Endothelial cell of umbilical vein (primary cell): ENCODE results near the gene FSD1. TPM values are rescaled to one million over a fixed set of nuclear protein-coding genes. Genes with fewer than 3 reads are reported as not detected.

Source experiments
- BruUV-seq: library from RNA; stranded (reverse); fragments of 400-500 nt; replicated peaks from 2 replicates; lab custom pipeline; 2021; lab: Mats Ljungman, UMichigan
- CTCF ChIA-PET: fragments of 300-600, 350-600 bp; sonication (Branson Sonifier 250); formaldehyde crosslinking; loops from one replicate; lab custom pipeline; 2021; ENCODE audit warnings: antibody characterized with exemption, inconsistent platforms; lab: Charles Lee
- POLR2A ChIA-PET: fragments of 300-600, 350-600 bp; sonication (Branson Sonifier 250); formaldehyde crosslinking; loops from one replicate; lab custom pipeline; 2021; ENCODE audit warnings: antibody characterized with exemption, inconsistent platforms; lab: Charles Lee
- DNase-seq: peaks from one replicate; pipeline ENCODE4 v3.0.0-alpha.2; 2011; ENCODE audit warnings: low read depth, low spot score
- FAIRE-seq: peaks from 2 replicates; lab custom pipeline; 2011; peaks lifted over from hg19 to GRCh38; lab: Jason Lieb, UNC
- H2AFZ ChIP-seq: 2 replicates; pipeline ENCODE4 v1.6.0; 2012; ENCODE audit warnings: low read depth, low read length, control low read depth, inconsistent platforms
- H3K27ac ChIP-seq: 2 replicates; pipeline ENCODE4 v1.5.1; 2011; ENCODE audit warnings: low read depth, mild to moderate bottlenecking, control low read depth, low read length, moderate library complexity; ENCODE audit not compliant: insufficient read depth
- H3K27me3 ChIP-seq, 2 experiments: 2 replicates each; pipeline versions ENCODE4 v1.6.0 to v1.6.1; 2011; ENCODE audit warnings: low read length in 2 of 2, mixed read lengths in 1 of 2; ENCODE audit not compliant: control insufficient read depth in 2 of 2, insufficient read depth in 2 of 2
- H3K36me3 ChIP-seq, 2 experiments: 2 replicates in 1 of 2; 3 replicates in 1 of 2; pipeline ENCODE4 v1.5.1; 2011; ENCODE audit warnings: low read length in 2 of 2, mild to moderate bottlenecking in 1 of 2, moderate library complexity in 1 of 2; ENCODE audit not compliant: control insufficient read depth in 2 of 2, insufficient read depth in 2 of 2; ENCODE audit errors: extremely low read depth in 1 of 2
- H3K4me1 ChIP-seq: 3 replicates; pipeline ENCODE4 v1.5.1; 2011; ENCODE audit warnings: mild to moderate bottlenecking, low read length; ENCODE audit not compliant: control insufficient read depth, insufficient read depth; ENCODE audit errors: extremely low read depth
- H3K4me2 ChIP-seq: 2 replicates; pipeline ENCODE4 v1.6.1; 2011; ENCODE audit warnings: low read length, control low read depth, mixed read lengths; ENCODE audit not compliant: insufficient read depth
- H3K4me3 ChIP-seq, 3 experiments: fragments of 200-600 bp in 1 of 3; sonication (generic), shearing (Covaris generic) in 1 of 3; replicated peaks in 1 of 3; 2 replicates each; pipeline ENCODE4 v1.5.1; 2011 to 2016; ENCODE audit warnings: control low read depth in 3 of 3, low read length in 3 of 3, mild to moderate bottlenecking in 2 of 3, inconsistent platforms in 1 of 3, low read depth in 1 of 3, moderate library complexity in 1 of 3; ENCODE audit not compliant: insufficient read depth in 1 of 3
- H3K79me2 ChIP-seq: 2 replicates; pipeline ENCODE4 v1.6.0; 2012; ENCODE audit warnings: low read length, inconsistent platforms; ENCODE audit not compliant: control insufficient read depth, insufficient read depth
- H3K9ac ChIP-seq: replicated peaks from 2 replicates; pipeline ENCODE3; 2011; ENCODE audit warnings: low read length, control low read depth; ENCODE audit not compliant: insufficient read depth; ENCODE audit errors: extremely low read depth
- H3K9me1 ChIP-seq: replicated peaks from 3 replicates; pipeline ENCODE4 v1.6.0; 2011; ENCODE audit warnings: mild to moderate bottlenecking, low read length; ENCODE audit not compliant: control insufficient read depth, insufficient read depth; ENCODE audit errors: extremely low read depth
- H3K9me3 ChIP-seq: replicated peaks from 2 replicates; pipeline ENCODE4 v1.5.1; 2012; ENCODE audit warnings: low read length, inconsistent platforms; ENCODE audit not compliant: control insufficient read depth, insufficient read depth
- H4K20me1 ChIP-seq: replicated peaks from 2 replicates; pipeline ENCODE3; 2011; ENCODE audit warnings: mild to moderate bottlenecking, low read length; ENCODE audit not compliant: control insufficient read depth, insufficient read depth; ENCODE audit errors: extremely low read depth
- CTCF ChIP-seq, 2 donors: IDR thresholded peaks; 1 replicate in 1 of 2; 2 replicates in 1 of 2; pipeline ENCODE4 v1.5.1; 2011; ENCODE audit warnings: low read length in 2 of 2, mild to moderate bottlenecking in 2 of 2, moderate library complexity in 2 of 2, control low read depth in 1 of 2, inconsistent platforms in 1 of 2, low read depth in 1 of 2; ENCODE audit not compliant: insufficient read depth in 1 of 2; ENCODE audit errors: extremely low read depth in 1 of 2
- EZH2 ChIP-seq: IDR thresholded peaks from 2 replicates; pipeline ENCODE4 v1.6.1; 2012; ENCODE audit warnings: borderline replicate concordance, low read depth, mild to moderate bottlenecking, moderate library complexity, low read length, inconsistent platforms; ENCODE audit not compliant: severe bottlenecking
- FOS ChIP-seq: IDR thresholded peaks from 2 replicates; pipeline ENCODE4 v1.6.1; 2011; ENCODE audit warnings: mild to moderate bottlenecking, low read length, moderate library complexity, borderline replicate concordance; ENCODE audit not compliant: insufficient read depth
- GATA2 ChIP-seq: IDR thresholded peaks from 2 replicates; pipeline ENCODE4 v1.7.0; 2011; ENCODE audit warnings: low read depth, mild to moderate bottlenecking, moderate library complexity, mixed read lengths, low read length; ENCODE audit not compliant: insufficient read length, insufficient read depth
- JUN ChIP-seq: IDR thresholded peaks from 2 replicates; pipeline ENCODE4 v1.6.1; 2011; ENCODE audit warnings: borderline replicate concordance, low read depth; ENCODE audit not compliant: insufficient read length, insufficient read depth
- MAX ChIP-seq: IDR thresholded peaks from 2 replicates; pipeline ENCODE4 v1.6.1; 2011; ENCODE audit not compliant: insufficient read depth, insufficient read length
- MYC ChIP-seq: IDR thresholded peaks from one replicate; pipeline ENCODE4 v1.6.1; 2011; ENCODE audit warnings: mild to moderate bottlenecking, low read depth, low read length
- POLR2A ChIP-seq: IDR thresholded peaks from 2 replicates; pipeline ENCODE4 v1.6.1; 2012; ENCODE audit warnings: low read depth, mild to moderate bottlenecking, control low read depth, low read length
- POLR2AphosphoS5 ChIP-seq: IDR thresholded peaks from 2 replicates; pipeline ENCODE4 v1.6.1; 2012; ENCODE audit warnings: low read depth, mild to moderate bottlenecking, control low read depth, low read length, moderate library complexity; ENCODE audit not compliant: insufficient read depth
- dilution Hi-C: fragments of 300-500 bp; cut with MboI; formaldehyde crosslinking; loops from one replicate; pipeline ENCODE4 v1.15.0; 2019; ENCODE audit warnings: low sequenced_read_pairs; ENCODE audit not compliant: extremely low pct_ligation_motif_present
- intact Hi-C: fragments of 100-400 bp; cut with micrococcal nuclease; formaldehyde crosslinking; loops from one replicate; pipeline ENCODE4 v1.10.0; 2022
- polyA plus RNA-seq, 4 experiments: library from polyadenylated mRNA; depleted of rRNA in 3 of 4; stranded (reverse) in 3 of 4; unstranded in 1 of 4; fragments of >200 nt; gene quantifications; 2 replicates each; pipeline versions ENCODE4 v1.2.1 to v1.2.3, GENCODE V29; 2011 to 2012; ENCODE audit warnings: missing spikeins in 1 of 4
- total RNA-seq: library from RNA; stranded (reverse); gene quantifications from 2 replicates; pipeline ENCODE4 v1.2.3, GENCODE V29; 2021

FSD1 gene
- total and polyA plus RNA-seq, 2 donors (not counting 3 experiments of a cell fraction or from before 2014, with no cell fraction given) = 25.8 to 55.5 TPM

GRCh38 chr19:4324228-4324627, 19.8 kb downstream of the FSD1 start:
- H3K36me3 ChIP-seq = no peaks in the 10 kb centered on the region
- H3K4me1 ChIP-seq = peaks cover 3% of the 10 kb centered on the region
- no peak overlapping the region for H2AFZ ChIP-seq
- no peaks in the 10 kb centered on the region for H3K9me3 ChIP-seq
- H3K9ac ChIP-seq = no peak overlapping the region
- H3K4me2 ChIP-seq = no peak overlapping the region
- H3K4me3 ChIP-seq = no peak overlapping the region
- no peak for DNase-seq
- no TSS peak for BruUV-seq
- intact Hi-C loops (no loop called here), dilution Hi-C loops (no loop called here)
- H3K27ac ChIP-seq = no peak overlapping the region
- no peaks in the 10 kb centered on the region for H3K9me1 ChIP-seq
- no peaks in the 10 kb centered on the region for H4K20me1 ChIP-seq
- no peaks in the 10 kb centered on the region for H3K79me2 ChIP-seq
- TF ChIP-seq GATA2 (no peak), JUN (no peak), CTCF (IDR thresholded peaks at IDR 0.05; ENCODE audit: extremely low read depth in 1 of 2, insufficient read depth in 1 of 2, low read depth in 1 of 2, low read length in 2 of 2) (no peak), EZH2 (no peak), POLR2A (no peak), POLR2AphosphoS5 (no peak), MYC (no peak), MAX (no peak), FOS (no peak)
- no peak for FAIRE-seq
- no peaks in the 10 kb centered on the region for H3K27me3 ChIP-seq
- CTCF ChIA-PET = interaction anchor here (1.0 kb wide), 1 partner anchor 46 kb away, joined by 3 read pairs; no protein-coding TSS in a partner anchor
- POLR2A ChIA-PET = no interaction called here
